ENCODE results near the gene FKRP. TPM values are rescaled to one million over a fixed set of nuclear protein-coding genes. Genes with fewer than 3 reads are reported as not detected.
A peak's percentile ranks its signal among the peaks of the same experiment; 100 is the strongest.

FKRP gene
- polyA plus RNA-seq, 1 donor (not counting 4 experiments of a cell fraction or from before 2014, with no cell fraction given): 6.1 TPM

GRCh38 chr19:46713781-46714443 is 31.9 kb upstream of the FKRP start:
- peaks cover 2 to 15% of the 10 kb centered on the region in 2 experiments for H3K36me3 ChIP-seq (ENCODE audit: control insufficient read depth in 2 of 2, extremely low read depth in 1 of 2, insufficient read depth in 2 of 2, low read length in 2 of 2)
- peak overlapping the region; percentile 85 for H3K9ac ChIP-seq (ENCODE audit: control insufficient read depth, extremely low read depth, insufficient read depth, low read length)
- H3K4me1 ChIP-seq (ENCODE audit: control insufficient read depth, extremely low read depth, insufficient read depth, low read length): peaks cover 17% of the 10 kb centered on the region
- peak; percentile 5 for FAIRE-seq
- no peaks in the 10 kb centered on the region for H4K20me1 ChIP-seq (ENCODE audit: control insufficient read depth, extremely low read depth, insufficient read depth, low read length)
- peak overlapping the region; percentile 86 to 96 (median 90) for H3K4me3 ChIP-seq (ENCODE audit: control insufficient read depth in 2 of 3, extremely low read depth in 1 of 3, insufficient read depth in 2 of 3, low read depth in 1 of 3, low read length in 3 of 3)
- no peaks in the 10 kb centered on the region for H3K9me3 ChIP-seq (ENCODE audit: control insufficient read depth, low read depth, low read length)
- peak overlapping the region; percentile 61 for H2AFZ ChIP-seq (ENCODE audit: control insufficient read depth, low read length)
- no peaks in the 10 kb centered on the region for H3K27me3 ChIP-seq (ENCODE audit: control insufficient read depth, extremely low read depth, insufficient read depth, low read length)
- DNase-seq (ENCODE audit: low read depth, low spot score): no peak
- peak overlapping the region; percentile 94 for H3K4me2 ChIP-seq (ENCODE audit: control insufficient read depth, extremely low read depth, insufficient read depth, low read depth, low read length)
- no peaks in the 10 kb centered on the region for H3K9me1 ChIP-seq (ENCODE audit: control insufficient read depth, extremely low read depth, insufficient read depth, low read length)
- dilution Hi-C loops (cut with MboI; ENCODE audit: extremely low pct_ligation_motif_present, low sequenced_read_pairs): no loop called here
- H3K27ac ChIP-seq (ENCODE audit: control insufficient read depth, insufficient read depth, low read length): peak overlapping the region; percentile 92
- TF ChIP-seq, protein P1, sequence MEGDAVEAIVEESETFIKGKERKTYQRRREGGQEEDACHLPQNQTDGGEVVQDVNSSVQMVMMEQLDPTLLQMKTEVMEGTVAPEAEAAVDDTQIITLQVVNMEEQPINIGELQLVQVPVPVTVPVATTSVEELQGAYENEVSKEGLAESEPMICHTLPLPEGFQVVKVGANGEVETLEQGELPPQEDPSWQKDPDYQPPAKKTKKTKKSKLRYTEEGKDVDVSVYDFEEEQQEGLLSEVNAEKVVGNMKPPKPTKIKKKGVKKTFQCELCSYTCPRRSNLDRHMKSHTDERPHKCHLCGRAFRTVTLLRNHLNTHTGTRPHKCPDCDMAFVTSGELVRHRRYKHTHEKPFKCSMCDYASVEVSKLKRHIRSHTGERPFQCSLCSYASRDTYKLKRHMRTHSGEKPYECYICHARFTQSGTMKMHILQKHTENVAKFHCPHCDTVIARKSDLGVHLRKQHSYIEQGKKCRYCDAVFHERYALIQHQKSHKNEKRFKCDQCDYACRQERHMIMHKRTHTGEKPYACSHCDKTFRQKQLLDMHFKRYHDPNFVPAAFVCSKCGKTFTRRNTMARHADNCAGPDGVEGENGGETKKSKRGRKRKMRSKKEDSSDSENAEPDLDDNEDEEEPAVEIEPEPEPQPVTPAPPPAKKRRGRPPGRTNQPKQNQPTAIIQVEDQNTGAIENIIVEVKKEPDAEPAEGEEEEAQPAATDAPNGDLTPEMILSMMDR (optimal IDR thresholded peaks at IDR 0.05 in 1 of 3, IDR thresholded peaks at IDR 0.05 in 1 of 3, conservative IDR thresholded peaks at IDR 0.05 in 1 of 3; ENCODE audit: extremely low read depth in 1 of 3, insufficient read depth in 2 of 3, low read length in 3 of 3): no peak
- TF ChIP-seq EZH2 (IDR thresholded peaks at IDR 0.05; ENCODE audit: low read length): no peak
- peaks cover 28% of the 10 kb centered on the region for H3K79me2 ChIP-seq (ENCODE audit: control insufficient read depth, insufficient read depth, low read length)

- no peak for DNase-seq (ENCODE audit: low read depth, low spot score)
- no peak overlapping the region for H2AFZ ChIP-seq (ENCODE audit: control insufficient read depth, low read length)
- no peak for FAIRE-seq
- no peaks in the 10 kb centered on the region for H3K9me3 ChIP-seq (ENCODE audit: control insufficient read depth, low read depth, low read length)
- H3K4me1 ChIP-seq (ENCODE audit: control insufficient read depth, extremely low read depth, insufficient read depth, low read length): peaks cover 17% of the 10 kb centered on the region
- peak overlapping the region; percentile 92 for H3K27ac ChIP-seq (ENCODE audit: control insufficient read depth, insufficient read depth, low read length)
- TF ChIP-seq, protein P1 (optimal IDR thresholded peaks at IDR 0.05 in 1 of 3, IDR thresholded peaks at IDR 0.05 in 1 of 3, conservative IDR thresholded peaks at IDR 0.05 in 1 of 3; ENCODE audit: extremely low read depth in 1 of 3, insufficient read depth in 2 of 3, low read length in 3 of 3): no peak
- no peak for TF ChIP-seq EZH2 (IDR thresholded peaks at IDR 0.05; ENCODE audit: low read length)
- dilution Hi-C loops (cut with MboI; ENCODE audit: extremely low pct_ligation_motif_present, low sequenced_read_pairs): no loop called here
- peaks cover 28% of the 10 kb centered on the region for H3K79me2 ChIP-seq (ENCODE audit: control insufficient read depth, insufficient read depth, low read length)
- H3K4me3 ChIP-seq (ENCODE audit: control insufficient read depth in 2 of 3, extremely low read depth in 1 of 3, insufficient read depth in 2 of 3, low read depth in 1 of 3, low read length in 3 of 3): peak overlapping the region; percentile 86 to 96 (median 90)
- H3K9me1 ChIP-seq (ENCODE audit: control insufficient read depth, extremely low read depth, insufficient read depth, low read length): no peaks in the 10 kb centered on the region
- H3K36me3 ChIP-seq (ENCODE audit: control insufficient read depth in 2 of 2, extremely low read depth in 1 of 2, insufficient read depth in 2 of 2, low read length in 2 of 2): peaks cover 2 to 19% of the 10 kb centered on the region in 2 experiments
- H3K4me2 ChIP-seq (ENCODE audit: control insufficient read depth, extremely low read depth, insufficient read depth, low read depth, low read length): peak overlapping the region; percentile 94
- peak overlapping the region; percentile 85 for H3K9ac ChIP-seq (ENCODE audit: control insufficient read depth, extremely low read depth, insufficient read depth, low read length)
- no peaks in the 10 kb centered on the region for H4K20me1 ChIP-seq (ENCODE audit: control insufficient read depth, extremely low read depth, insufficient read depth, low read length)
- H3K27me3 ChIP-seq (ENCODE audit: control insufficient read depth, extremely low read depth, insufficient read depth, low read length): no peaks in the 10 kb centered on the region
These were observed 31.3 kb upstream of the FKRP start for GRCh38 chr19:46714444-46715106.
